ENCODE data around the gene RBM10. TPM values are rescaled to one million over a fixed set of nuclear protein-coding genes. Genes with fewer than 3 reads are reported as not detected.
A peak's percentile ranks its signal among the peaks of the same experiment; 100 is the strongest.

Gene RBM10
- total RNA-seq, 1 donor from 2014 or later: 74.6 TPM

GRCh38 chrX:47158131-47158530 is 13.1 kb downstream of the RBM10 start:
- TF ChIP-seq, protein P1, sequence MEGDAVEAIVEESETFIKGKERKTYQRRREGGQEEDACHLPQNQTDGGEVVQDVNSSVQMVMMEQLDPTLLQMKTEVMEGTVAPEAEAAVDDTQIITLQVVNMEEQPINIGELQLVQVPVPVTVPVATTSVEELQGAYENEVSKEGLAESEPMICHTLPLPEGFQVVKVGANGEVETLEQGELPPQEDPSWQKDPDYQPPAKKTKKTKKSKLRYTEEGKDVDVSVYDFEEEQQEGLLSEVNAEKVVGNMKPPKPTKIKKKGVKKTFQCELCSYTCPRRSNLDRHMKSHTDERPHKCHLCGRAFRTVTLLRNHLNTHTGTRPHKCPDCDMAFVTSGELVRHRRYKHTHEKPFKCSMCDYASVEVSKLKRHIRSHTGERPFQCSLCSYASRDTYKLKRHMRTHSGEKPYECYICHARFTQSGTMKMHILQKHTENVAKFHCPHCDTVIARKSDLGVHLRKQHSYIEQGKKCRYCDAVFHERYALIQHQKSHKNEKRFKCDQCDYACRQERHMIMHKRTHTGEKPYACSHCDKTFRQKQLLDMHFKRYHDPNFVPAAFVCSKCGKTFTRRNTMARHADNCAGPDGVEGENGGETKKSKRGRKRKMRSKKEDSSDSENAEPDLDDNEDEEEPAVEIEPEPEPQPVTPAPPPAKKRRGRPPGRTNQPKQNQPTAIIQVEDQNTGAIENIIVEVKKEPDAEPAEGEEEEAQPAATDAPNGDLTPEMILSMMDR (IDR thresholded peaks at IDR 0.05; ENCODE audit: partially characterized antibody, unreplicated experiment): peak; percentile 15
- no peak for DNase-seq
- H3K27me3 Mint-ChIP-seq (ENCODE audit: unreplicated experiment): no peaks in the 10 kb centered on the region
- H3K4me1 Mint-ChIP-seq (ENCODE audit: low read depth, unreplicated experiment): no peaks in the 10 kb centered on the region
- no peaks in the 10 kb centered on the region for H3K36me3 Mint-ChIP-seq (ENCODE audit: unreplicated experiment)
- H3K27ac Mint-ChIP-seq (ENCODE audit: unreplicated experiment): no peak overlapping the region
- H3K9me3 Mint-ChIP-seq (ENCODE audit: unreplicated experiment): peaks cover 1% of the 10 kb centered on the region
- H3K4me3 Mint-ChIP-seq (ENCODE audit: unreplicated experiment): no peak overlapping the region

DNA sequence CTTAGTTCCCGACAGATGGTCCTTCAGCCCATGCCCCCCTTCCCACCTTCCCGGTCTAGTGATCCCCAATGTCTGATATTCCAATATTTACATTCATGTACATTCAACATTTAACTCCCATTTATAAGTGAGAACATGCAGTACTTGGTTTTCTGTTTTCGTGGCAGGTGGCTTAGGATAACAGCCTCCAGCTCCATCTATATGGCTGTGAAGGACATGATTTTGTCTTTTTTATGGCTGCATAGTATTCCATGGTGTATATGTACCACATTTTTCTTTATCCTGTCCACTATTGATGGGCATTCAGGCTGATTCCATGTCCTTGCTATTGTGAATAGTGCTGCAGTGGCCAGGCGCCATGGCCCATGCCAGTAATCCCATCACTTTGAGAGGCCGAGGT is 13.8 kb downstream of the RBM10 start:
- peaks cover 1% of the 10 kb centered on the region for H3K9me3 Mint-ChIP-seq (ENCODE audit: unreplicated experiment)
- H3K36me3 Mint-ChIP-seq (ENCODE audit: unreplicated experiment): no peaks in the 10 kb centered on the region
- no peaks in the 10 kb centered on the region for H3K27me3 Mint-ChIP-seq (ENCODE audit: unreplicated experiment)
- no peaks in the 10 kb centered on the region for H3K4me1 Mint-ChIP-seq (ENCODE audit: low read depth, unreplicated experiment)
- DNase-seq: no peak
- no peak overlapping the region for H3K4me3 Mint-ChIP-seq (ENCODE audit: unreplicated experiment)
- TF ChIP-seq, protein P1 (IDR thresholded peaks at IDR 0.05; ENCODE audit: partially characterized antibody, unreplicated experiment): no peak
- no peak overlapping the region for H3K27ac Mint-ChIP-seq (ENCODE audit: unreplicated experiment)

GRCh38 chrX:47160781-47161180 is 15.8 kb downstream of the RBM10 start:
- Mint-ChIP-seq H3K4me3 (ENCODE audit: unreplicated experiment) (no peak overlapping the region), H3K9me3 (ENCODE audit: unreplicated experiment) (peaks cover 1% of the 10 kb centered on the region), H3K36me3 (ENCODE audit: unreplicated experiment) (no peaks in the 10 kb centered on the region), H3K27ac (ENCODE audit: unreplicated experiment) (no peak overlapping the region), H3K4me1 (ENCODE audit: low read depth, unreplicated experiment) (no peaks in the 10 kb centered on the region), H3K27me3 (ENCODE audit: unreplicated experiment) (no peaks in the 10 kb centered on the region)
- DNase-seq: no peak
- TF ChIP-seq, protein P1 (IDR thresholded peaks at IDR 0.05; ENCODE audit: partially characterized antibody, unreplicated experiment): no peak

DNA sequence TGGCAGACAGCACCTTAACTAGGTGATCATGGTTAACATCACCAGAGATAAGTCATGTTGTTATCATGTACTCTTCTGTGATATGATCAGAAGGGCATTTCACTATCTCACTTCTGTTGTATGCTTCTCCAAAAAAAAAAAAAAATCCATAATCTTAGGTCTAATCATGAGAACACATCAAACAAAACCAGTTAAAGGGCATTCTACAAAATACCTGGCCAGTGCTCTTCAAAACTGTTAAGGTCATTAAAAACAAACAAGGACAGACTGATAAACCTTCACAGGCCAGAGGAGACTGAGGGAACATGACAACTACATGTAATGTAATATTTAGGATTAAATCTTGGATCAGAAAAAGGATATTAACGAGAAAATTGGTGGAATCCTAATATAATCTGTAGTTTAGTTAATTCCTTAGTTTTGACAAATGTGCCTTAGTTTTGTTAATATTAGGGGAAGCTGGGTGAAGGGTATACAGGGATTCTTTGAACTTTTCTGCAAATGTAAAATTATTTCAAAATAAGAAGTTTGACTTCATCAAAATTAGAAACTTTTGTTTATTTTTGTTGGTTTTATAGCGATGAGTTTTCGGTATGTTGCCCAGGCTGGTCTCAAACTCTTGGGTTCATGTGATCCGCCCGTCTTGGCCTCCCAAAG is 18.0 kb downstream of the RBM10 start:
- Mint-ChIP-seq H3K9me3 (ENCODE audit: unreplicated experiment) (no peaks in the 10 kb centered on the region), H3K27me3 (ENCODE audit: unreplicated experiment) (no peaks in the 10 kb centered on the region), H3K4me1 (ENCODE audit: low read depth, unreplicated experiment) (no peaks in the 10 kb centered on the region), H3K4me3 (ENCODE audit: unreplicated experiment) (no peak overlapping the region), H3K36me3 (ENCODE audit: unreplicated experiment) (no peaks in the 10 kb centered on the region), H3K27ac (ENCODE audit: unreplicated experiment) (no peak overlapping the region)
- TF ChIP-seq, protein P1 (IDR thresholded peaks at IDR 0.05; ENCODE audit: partially characterized antibody, unreplicated experiment): no peak
- no peak for DNase-seq

GRCh38 chrX:47164420-47164819 is 19.4 kb downstream of the RBM10 start:
- Mint-ChIP-seq H3K9me3 (ENCODE audit: unreplicated experiment) (peaks cover 2% of the 10 kb centered on the region), H3K4me3 (ENCODE audit: unreplicated experiment) (no peak overlapping the region), H3K36me3 (ENCODE audit: unreplicated experiment) (no peaks in the 10 kb centered on the region), H3K27ac (ENCODE audit: unreplicated experiment) (no peak overlapping the region), H3K27me3 (ENCODE audit: unreplicated experiment) (peaks cover 4% of the 10 kb centered on the region), H3K4me1 (ENCODE audit: low read depth, unreplicated experiment) (no peaks in the 10 kb centered on the region)
- DNase-seq: no peak
- TF ChIP-seq, protein P1 (IDR thresholded peaks at IDR 0.05; ENCODE audit: partially characterized antibody, unreplicated experiment): no peak

All from glutamatergic neuron (in vitro differentiated cells).